Mesenchymal stem cell (in vitro differentiated cells and primary cell): ENCODE measurements around the gene PAF1.
A peak's percentile ranks its signal among the peaks of the same experiment; 100 is the strongest.

Experiments used
- DNase-seq: peaks from one replicate; pipeline ENCODE4 v3.0.0-alpha.2; 2013
- H2AFZ ChIP-seq: one replicate; pipeline ENCODE4 v1.6.1; 2013; ENCODE audit warnings: low read depth, mild to moderate bottlenecking, control low read depth, inconsistent platforms, low read length, moderate library complexity
- H2AK5ac ChIP-seq: 2 replicates; pipeline ENCODE4 v1.6.1; 2013; ENCODE audit warnings: low read length, moderate library complexity, mild to moderate bottlenecking, inconsistent platforms; ENCODE audit not compliant: severe bottlenecking
- H2BK120ac ChIP-seq: one replicate; pipeline ENCODE4 v1.6.1; 2013; ENCODE audit warnings: low read depth, mild to moderate bottlenecking, inconsistent platforms, low read length, moderate library complexity
- H2BK12ac ChIP-seq, 2 experiments: one replicate each; pipeline ENCODE4 v1.6.1; 2013; ENCODE audit warnings: inconsistent platforms in 2 of 2, low read length in 2 of 2, mild to moderate bottlenecking in 2 of 2, moderate library complexity in 2 of 2, control low read depth in 1 of 2
- H2BK15ac ChIP-seq: one replicate; pipeline ENCODE4 v1.6.1; 2013; ENCODE audit warnings: mild to moderate bottlenecking, low read depth, inconsistent platforms; ENCODE audit not compliant: poor library complexity, severe bottlenecking
- H2BK5ac ChIP-seq: 2 replicates; pipeline ENCODE4 v1.6.1; 2013; ENCODE audit warnings: low read depth, mild to moderate bottlenecking, low read length, control low read depth, inconsistent platforms; ENCODE audit not compliant: poor library complexity, severe bottlenecking
- H3K14ac ChIP-seq, 2 experiments: one replicate each; pipeline ENCODE4 v1.6.1; 2013; ENCODE audit warnings: inconsistent platforms in 2 of 2, low read length in 2 of 2, control low read depth in 1 of 2, mild to moderate bottlenecking in 1 of 2, moderate library complexity in 1 of 2
- H3K18ac ChIP-seq, 2 experiments: one replicate each; pipeline ENCODE4 v1.6.1; 2013; ENCODE audit warnings: inconsistent platforms in 2 of 2, low read length in 2 of 2, control low read depth in 1 of 2, low read depth in 1 of 2, mild to moderate bottlenecking in 1 of 2
- H3K23ac ChIP-seq, 2 experiments: one replicate each; pipeline ENCODE4 v1.6.1; 2013; ENCODE audit warnings: inconsistent platforms in 2 of 2, low read length in 2 of 2, mild to moderate bottlenecking in 2 of 2, moderate library complexity in 2 of 2, control low read depth in 1 of 2
- H3K27ac ChIP-seq: 2 replicates; pipeline ENCODE4 v1.5.1; 2013; ENCODE audit warnings: mild to moderate bottlenecking, moderate library complexity, low read length, control low read depth, inconsistent platforms; ENCODE audit not compliant: poor library complexity, severe bottlenecking
- H3K27me3 ChIP-seq, 2 experiments: 2 replicates each; pipeline versions ENCODE4 v1.6.1 to v1.7.0; 2013; ENCODE audit warnings: low read length in 2 of 2, mild to moderate bottlenecking in 2 of 2, moderate library complexity in 2 of 2, control low read depth in 1 of 2, inconsistent platforms in 1 of 2; ENCODE audit not compliant: control insufficient read depth in 1 of 2, insufficient read depth in 1 of 2
- H3K36me3 ChIP-seq, 2 experiments: 2 replicates each; pipeline versions ENCODE4 v1.6.1 to v1.7.0; 2013; ENCODE audit warnings: low read length in 2 of 2, control low read depth in 1 of 2, inconsistent platforms in 1 of 2, low read depth in 1 of 2, mild to moderate bottlenecking in 1 of 2; ENCODE audit not compliant: insufficient read depth in 2 of 2, control insufficient read depth in 1 of 2
- H3K4ac ChIP-seq, 2 experiments: one replicate each; pipeline ENCODE4 v1.6.1; 2013; ENCODE audit warnings: inconsistent platforms in 2 of 2, low read length in 2 of 2, mild to moderate bottlenecking in 2 of 2, moderate library complexity in 2 of 2, control low read depth in 1 of 2, low read depth in 1 of 2
- H3K4me1 ChIP-seq: 2 replicates; pipeline ENCODE4 v1.6.1; 2013; ENCODE audit warnings: low read depth, low read length, control low read depth; ENCODE audit not compliant: control insufficient read depth, insufficient read depth
- H3K4me2 ChIP-seq: 2 replicates; pipeline ENCODE4 v1.6.1; 2013; ENCODE audit warnings: low read length, mild to moderate bottlenecking, inconsistent platforms; ENCODE audit not compliant: poor library complexity, severe bottlenecking
- H3K4me3 ChIP-seq, 2 experiments: 2 replicates each; pipeline versions ENCODE4 v1.5.1 to v1.7.0; 2013; ENCODE audit warnings: low read length in 2 of 2, mild to moderate bottlenecking in 2 of 2, control low read depth in 1 of 2, low read depth in 1 of 2; ENCODE audit not compliant: insufficient read depth in 1 of 2
- H3K79me1 ChIP-seq: replicated peaks from 2 replicates; pipeline ENCODE4 v1.6.1; 2013; ENCODE audit warnings: mild to moderate bottlenecking, control low read depth, low read length, inconsistent platforms; ENCODE audit not compliant: poor library complexity, severe bottlenecking
- H3K9ac ChIP-seq: 2 replicates; pipeline ENCODE4 v1.7.0; 2013; ENCODE audit warnings: mild to moderate bottlenecking, low read length, moderate library complexity
- H3K9me3 ChIP-seq: 2 replicates; pipeline ENCODE4 v1.7.0; 2013; ENCODE audit warnings: mild to moderate bottlenecking, low read length; ENCODE audit not compliant: control insufficient read depth
- H4K8ac ChIP-seq: one replicate; pipeline ENCODE4 v1.6.1; 2013; ENCODE audit warnings: inconsistent platforms, mild to moderate bottlenecking, low read length, moderate library complexity
- H4K91ac ChIP-seq: one replicate; pipeline ENCODE4 v1.6.1; 2013; ENCODE audit warnings: mild to moderate bottlenecking, low read length, inconsistent platforms
- WGBS: methylation state at CpG from one replicate; pipeline ENCODE4 v1.1.7; 2013; ENCODE audit warnings: mixed read lengths; 5-methylcytosine and 5-hydroxymethylcytosine counted together

Gene PAF1

GRCh38 chr19:39435499-39436349, 44.8 kb upstream of the PAF1 start, which contains the start of gene RPS16:
Gene RPS16, minus strand, starts transcription at chr19:39435949. Its CDS starts 54 bp downstream, at chr19:39435895.
- peak within 1 kb of the TSS; percentile 77 for H2AK5ac ChIP-seq
- H2BK120ac ChIP-seq, result peak within 1 kb of the TSS; percentile 64
- H2AFZ ChIP-seq, result no peak within 1 kb of the TSS
- peak within 1 kb of the TSS; percentile 29 for H2BK15ac ChIP-seq
- peak within 1 kb of the TSS; percentile 88 to 93 for H3K18ac ChIP-seq
- H3K4me1 ChIP-seq, result peaks cover 24% of the 10 kb centered on the region
- H3K9me3 ChIP-seq, result no peaks in the 10 kb centered on the region
- H3K9ac ChIP-seq, result peak within 1 kb of the TSS; percentile 99
- peaks cover 13% of the 10 kb centered on the region for H3K79me1 ChIP-seq
- H3K4me2 ChIP-seq, result peak within 1 kb of the TSS; percentile 82
- H3K23ac ChIP-seq, result no peak within 1 kb of the TSS
- H3K27me3 ChIP-seq, result no peaks in the 10 kb centered on the region
- DNase-seq, result peak; percentile 97
- H3K4ac ChIP-seq, result peak within 1 kb of the TSS; percentile 57 to 97
- H2BK5ac ChIP-seq, result peak within 1 kb of the TSS; percentile 87
- WGBS, result 1% methylated on average over 49 of the region's 61 CpGs
- H3K27ac ChIP-seq, result peak within 1 kb of the TSS; percentile 85
- peak within 1 kb of the TSS; percentile 99 for H3K4me3 ChIP-seq
- H4K91ac ChIP-seq, result peak within 1 kb of the TSS; percentile 77
- peak within 1 kb of the TSS in 1 of 2 experiments; percentile 35 for H2BK12ac ChIP-seq
- peaks cover 33 to 35% of the 10 kb centered on the region in 2 experiments for H3K36me3 ChIP-seq
- peak within 1 kb of the TSS in 1 of 2 experiments; percentile 95 for H3K14ac ChIP-seq
- peak within 1 kb of the TSS; percentile 86 for H4K8ac ChIP-seq

DNA sequence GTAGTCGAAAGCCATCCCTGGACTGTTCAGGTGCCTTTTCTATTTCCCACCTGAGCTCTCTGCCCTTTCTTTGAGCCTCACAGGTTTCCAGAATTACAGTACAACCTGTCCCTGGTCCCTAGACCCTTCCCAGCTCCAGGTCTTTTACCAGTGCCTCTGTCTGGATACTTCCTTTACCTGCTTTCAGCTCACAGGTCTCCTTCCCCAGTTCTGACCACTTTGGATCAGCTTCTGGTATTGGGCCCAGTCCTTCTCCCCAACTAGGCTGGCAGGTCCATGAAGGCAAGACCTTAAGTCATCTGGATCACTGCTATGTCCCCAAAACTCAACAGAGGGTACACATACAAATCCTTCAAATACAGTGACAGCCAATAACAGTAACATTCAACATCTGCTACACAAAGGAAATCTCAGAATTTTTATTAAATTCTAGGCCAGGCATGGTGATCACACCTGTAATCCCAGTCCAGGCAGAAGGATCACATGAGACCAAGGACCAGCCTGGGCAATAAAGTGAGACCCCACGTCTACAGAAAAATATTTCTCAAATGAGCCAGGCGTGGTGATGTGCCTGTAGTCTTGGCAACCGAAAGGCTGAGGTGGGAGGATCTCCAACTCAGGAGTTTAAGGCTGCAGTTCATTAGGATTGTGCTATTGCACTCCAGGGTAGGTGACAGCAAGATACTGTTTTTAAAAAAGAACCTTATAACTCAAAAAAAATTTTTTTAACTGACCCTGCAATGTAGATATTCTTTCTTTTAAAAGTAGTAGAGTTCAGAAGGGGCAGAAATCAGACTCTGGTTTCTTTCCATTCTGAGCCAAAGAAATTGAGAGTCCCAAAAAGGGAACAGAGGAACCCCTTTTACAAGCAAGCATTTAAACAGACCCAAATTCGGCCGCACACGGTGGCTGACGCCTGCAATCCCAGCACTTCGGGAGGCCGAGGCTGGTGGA, 43.5 kb upstream of the PAF1 start:
- H2BK15ac ChIP-seq, result no peak overlapping the region
- H3K18ac ChIP-seq, result no peak overlapping the region
- H2BK120ac ChIP-seq, result no peak overlapping the region
- H3K4me3 ChIP-seq, result peak overlapping the region; percentile 18 to 99
- peak; percentile 27 for DNase-seq
- 81% methylated on average over 10 of the region's 10 CpGs for WGBS
- H3K27ac ChIP-seq, result no peak overlapping the region
- no peak overlapping the region for H4K91ac ChIP-seq
- no peak overlapping the region for H3K4ac ChIP-seq
- peak overlapping the region; percentile 99 for H3K9ac ChIP-seq
- H4K8ac ChIP-seq, result no peak overlapping the region
- H2AFZ ChIP-seq, result no peak overlapping the region
- peaks cover 33 to 35% of the 10 kb centered on the region in 2 experiments for H3K36me3 ChIP-seq
- no peak overlapping the region for H2BK5ac ChIP-seq
- peaks cover 31% of the 10 kb centered on the region for H3K4me1 ChIP-seq
- no peak overlapping the region for H3K14ac ChIP-seq
- H3K23ac ChIP-seq, result no peak overlapping the region
- H3K79me1 ChIP-seq, result peaks cover 13% of the 10 kb centered on the region
- H3K4me2 ChIP-seq, result peak overlapping the region; percentile 59
- H3K9me3 ChIP-seq, result no peaks in the 10 kb centered on the region
- H2AK5ac ChIP-seq, result no peak overlapping the region
- no peaks in the 10 kb centered on the region for H3K27me3 ChIP-seq
- H2BK12ac ChIP-seq, result no peak overlapping the region

DNA sequence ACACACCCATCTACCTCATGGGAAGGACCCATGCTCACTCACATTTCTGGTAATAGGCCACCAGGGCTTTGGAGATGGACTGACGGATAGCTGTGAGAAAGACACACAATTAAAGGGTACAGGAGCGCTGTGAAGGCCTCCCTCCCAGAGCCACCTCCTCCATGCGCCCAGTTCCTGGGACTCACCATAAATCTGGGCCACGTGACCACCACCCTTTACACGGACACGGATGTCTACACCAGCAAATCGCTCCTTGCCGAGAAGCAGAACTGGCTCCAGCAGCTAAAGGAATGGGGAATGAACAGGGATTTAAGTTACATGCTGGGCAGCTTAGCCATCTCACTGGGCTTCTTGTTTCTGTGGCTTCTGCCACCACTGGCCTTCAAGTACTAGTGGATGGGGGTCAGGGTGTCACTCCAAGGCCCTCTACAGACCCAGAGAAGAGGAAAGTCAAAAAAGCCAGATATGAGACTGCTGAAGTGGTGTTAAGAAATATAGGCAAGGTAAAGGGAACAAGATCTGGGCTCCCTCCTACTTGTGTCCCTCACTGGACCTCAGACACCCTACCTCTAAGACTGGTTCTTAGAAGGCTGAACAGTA, 42.7 kb upstream of the PAF1 start:
- WGBS, result 97% methylated on average over 8 of the region's 8 CpGs
- no peak overlapping the region for H4K8ac ChIP-seq
- H2BK120ac ChIP-seq, result no peak overlapping the region
- H3K36me3 ChIP-seq, result peaks cover 33 to 35% of the 10 kb centered on the region in 2 experiments
- no peak overlapping the region for H3K23ac ChIP-seq
- no peak overlapping the region for H2AFZ ChIP-seq
- no peak overlapping the region for H3K4me2 ChIP-seq
- no peak overlapping the region for H2BK5ac ChIP-seq
- H3K4me1 ChIP-seq, result peaks cover 36% of the 10 kb centered on the region
- H3K27me3 ChIP-seq, result no peaks in the 10 kb centered on the region
- no peak overlapping the region for H2BK12ac ChIP-seq
- no peak overlapping the region for H3K4me3 ChIP-seq
- no peak overlapping the region for H3K27ac ChIP-seq
- peaks cover 13% of the 10 kb centered on the region for H3K79me1 ChIP-seq
- H2BK15ac ChIP-seq, result no peak overlapping the region
- no peak overlapping the region for H4K91ac ChIP-seq
- H3K4ac ChIP-seq, result no peak overlapping the region
- H3K9me3 ChIP-seq, result no peaks in the 10 kb centered on the region
- no peak overlapping the region for H3K14ac ChIP-seq
- no peak overlapping the region for H2AK5ac ChIP-seq
- no peak for DNase-seq
- H3K18ac ChIP-seq, result no peak overlapping the region
- peak overlapping the region; percentile 99 for H3K9ac ChIP-seq
